Spleen (tissue), 7 donors: ENCODE data around the gene TMEM89.

ENCODE experiments used
- POLR2A ChIP-seq, 3 donors: fragments of 450-650 bp; IDR thresholded peaks; one replicate each; pipeline ENCODE4 v1.5.1; 2017; ENCODE audit warnings: antibody characterized with exemption in 3 of 3, mild to moderate bottlenecking in 1 of 3
- POLR2AphosphoS5 ChIP-seq, 3 donors: sonication (generic); formaldehyde crosslinking; IDR thresholded peaks; one replicate each; pipeline ENCODE4 v1.5.1; 2017; ENCODE audit warnings: antibody characterized with exemption in 3 of 3
- TF ChIP-seq, protein P1 (sequence below), 11 experiments: fragments of 200-600 bp in 7 of 11; fragments of 450-650 bp in 4 of 11; sonication (generic) in 4 of 11; IDR thresholded peaks in 8 of 11; conservative IDR thresholded peaks in 3 of 11; 1 replicate in 7 of 11; 2 replicates in 4 of 11; pipeline versions ENCODE4 v1.4.0 to v1.8.0; 2016 to 2021; ENCODE audit warnings: antibody characterized with exemption in 11 of 11, inconsistent platforms in 4 of 11, mild to moderate bottlenecking in 1 of 11
- donor health status: DM: no; HTN: no; CAD: no; lungs with moderate emphysema.
- donor health status: DM: no; HTN: no; CAD: no.
- donor health status: DM: no; HTN: no; CAD: no.

GRCh38 chr3:48584836-48585235, 36.7 kb downstream of the TMEM89 start:
- TF ChIP-seq, protein P1, sequence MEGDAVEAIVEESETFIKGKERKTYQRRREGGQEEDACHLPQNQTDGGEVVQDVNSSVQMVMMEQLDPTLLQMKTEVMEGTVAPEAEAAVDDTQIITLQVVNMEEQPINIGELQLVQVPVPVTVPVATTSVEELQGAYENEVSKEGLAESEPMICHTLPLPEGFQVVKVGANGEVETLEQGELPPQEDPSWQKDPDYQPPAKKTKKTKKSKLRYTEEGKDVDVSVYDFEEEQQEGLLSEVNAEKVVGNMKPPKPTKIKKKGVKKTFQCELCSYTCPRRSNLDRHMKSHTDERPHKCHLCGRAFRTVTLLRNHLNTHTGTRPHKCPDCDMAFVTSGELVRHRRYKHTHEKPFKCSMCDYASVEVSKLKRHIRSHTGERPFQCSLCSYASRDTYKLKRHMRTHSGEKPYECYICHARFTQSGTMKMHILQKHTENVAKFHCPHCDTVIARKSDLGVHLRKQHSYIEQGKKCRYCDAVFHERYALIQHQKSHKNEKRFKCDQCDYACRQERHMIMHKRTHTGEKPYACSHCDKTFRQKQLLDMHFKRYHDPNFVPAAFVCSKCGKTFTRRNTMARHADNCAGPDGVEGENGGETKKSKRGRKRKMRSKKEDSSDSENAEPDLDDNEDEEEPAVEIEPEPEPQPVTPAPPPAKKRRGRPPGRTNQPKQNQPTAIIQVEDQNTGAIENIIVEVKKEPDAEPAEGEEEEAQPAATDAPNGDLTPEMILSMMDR (IDR thresholded peaks at IDR 0.05 in 8 of 11, conservative IDR thresholded peaks at IDR 0.05 in 3 of 11): no peak
- TF ChIP-seq POLR2A (IDR thresholded peaks at IDR 0.05) (no peak), POLR2AphosphoS5 (IDR thresholded peaks at IDR 0.05) (no peak)
